K562 (cell line): Measurements from ENCODE around the gene YARS1. TPM values are rescaled to one million over a fixed set of nuclear protein-coding genes. Genes with fewer than 3 reads are reported as not detected.
A peak's percentile ranks its signal among the peaks of the same experiment; 100 is the strongest.

ENCODE experiments used
- ATAC-seq: fragments of 200-7000 bp; cut with Tn5 transposase; 3 replicates; pipeline ENCODE4 v1.9.1; 2020; ENCODE audit warnings: moderate library complexity
- BruUV-seq: library from RNA; stranded (reverse); fragments of 400-500 nt; replicated peaks from 2 replicates; lab custom pipeline; 2021; lab: Mats Ljungman, UMichigan
- CTCF ChIA-PET: fragments of 300-600 bp; formaldehyde crosslinking; extraction: SDS; loops from one replicate; lab custom pipeline; 2021; ENCODE audit warnings: low intra/inter-chr PET ratio; lab: Yijun Ruan, JAX
- POLR2A ChIA-PET: fragments of 300-600, 350-650 bp; sonication (Branson Sonifier 250); formaldehyde crosslinking; extraction: SDS; loops from one replicate; lab custom pipeline; 2021; ENCODE audit warnings: antibody characterized with exemption, inconsistent platforms; lab: Yijun Ruan, JAX
- DNase-seq, 4 experiments: peaks; one replicate each; pipeline versions ENCODE4 v3.0.0 to v3.0.0-alpha.2; 2011 to 2018; ENCODE audit warnings: low spot score in 3 of 4, mixed read lengths in 3 of 4; ENCODE audit errors: extremely low read depth in 1 of 4
- FAIRE-seq: peaks from 2 replicates; lab custom pipeline; 2011; peaks lifted over from hg19 to GRCh38; lab: Jason Lieb, UNC
- H2AFZ ChIP-seq: 2 replicates; pipeline ENCODE4 v1.6.0; 2011; ENCODE audit warnings: low read depth, low read length, control low read depth, inconsistent platforms
- H3K27ac ChIP-seq: fragments of 200-600 bp; 3 replicates; pipeline ENCODE4 v1.8.0; 2011; ENCODE audit warnings: low read depth, mild to moderate bottlenecking, control low read depth, inconsistent platforms, low read length, moderate library complexity, mixed read lengths; ENCODE audit errors: extremely low read depth
- H3K27me3 ChIP-seq, 2 experiments: fragments of 300-600 bp in 1 of 2; 2 replicates in 1 of 2; 3 replicates in 1 of 2; pipeline versions ENCODE4 v1.6.0 to v1.8.0; 2011; ENCODE audit warnings: inconsistent platforms in 2 of 2, low read length in 2 of 2, mild to moderate bottlenecking in 1 of 2, mixed read lengths in 1 of 2, moderate library complexity in 1 of 2; ENCODE audit not compliant: control insufficient read depth in 2 of 2, insufficient read depth in 2 of 2
- H3K36me3 ChIP-seq: fragments of 300-600 bp; 3 replicates; pipeline ENCODE4 v1.8.0; 2011; ENCODE audit warnings: mild to moderate bottlenecking, low read length, inconsistent platforms; ENCODE audit not compliant: control insufficient read depth, insufficient read depth
- H3K4me1 ChIP-seq, 2 experiments: fragments of 200-600 bp in 1 of 2; replicated peaks in 1 of 2; 2 replicates in 1 of 2; 3 replicates in 1 of 2; pipeline versions ENCODE4 v1.5.1 to v1.8.0; 2011; ENCODE audit warnings: inconsistent platforms in 2 of 2, low read length in 2 of 2, mild to moderate bottlenecking in 1 of 2, mixed read lengths in 1 of 2, moderate library complexity in 1 of 2; ENCODE audit not compliant: control insufficient read depth in 2 of 2, insufficient read depth in 2 of 2
- H3K4me2 ChIP-seq: 2 replicates; pipeline ENCODE4 v1.6.1; 2011; ENCODE audit warnings: low read length, control low read depth, inconsistent platforms, mixed read lengths; ENCODE audit not compliant: insufficient read depth
- H3K4me3 ChIP-seq: fragments of 200-600 bp; sonication (generic), shearing (Covaris generic); 2 replicates; pipeline ENCODE4 v1.5.1; 2016; ENCODE audit warnings: control low read depth, inconsistent platforms
- H3K79me2 ChIP-seq: fragments of 200-600 bp; 3 replicates; pipeline ENCODE4 v1.8.0; 2011; ENCODE audit warnings: low read length, inconsistent platforms; ENCODE audit not compliant: control insufficient read depth, insufficient read depth
- H3K9ac ChIP-seq, 2 experiments: 2 replicates each; pipeline versions ENCODE4 v1.6.0 to v1.6.1; 2011; ENCODE audit warnings: low read depth in 2 of 2, low read length in 2 of 2, control low read depth in 1 of 2, inconsistent platforms in 1 of 2, mild to moderate bottlenecking in 1 of 2, mixed read lengths in 1 of 2; ENCODE audit not compliant: insufficient read depth in 1 of 2
- H3K9me1 ChIP-seq: one replicate; pipeline ENCODE4 v1.6.0; 2011; ENCODE audit warnings: inconsistent platforms, mild to moderate bottlenecking, low read length, moderate library complexity; ENCODE audit not compliant: control insufficient read depth, insufficient read depth
- H3K9me3 ChIP-seq: replicated peaks from 2 replicates; pipeline ENCODE4 v1.5.1; 2011; ENCODE audit warnings: low read depth, low read length, inconsistent platforms; ENCODE audit not compliant: control insufficient read depth, insufficient read depth
- H4K20me1 ChIP-seq: replicated peaks from 2 replicates; pipeline ENCODE4 v1.6.1; 2011; ENCODE audit warnings: low read length, inconsistent platforms, mixed read lengths; ENCODE audit not compliant: control insufficient read depth, insufficient read depth
- RBFOX2 ChIP-seq: fragments of 200-400 bp; formaldehyde crosslinking; IDR thresholded peaks from 2 replicates; pipeline ENCODE4 v1.6.1; 2017; ENCODE audit warnings: low read depth, mild to moderate bottlenecking, low read length, moderate library complexity
- WGBS: fragments of 100-300 bp; shearing (Covaris generic); methylation state at CpG from one replicate; pipeline ENCODE4 v1.1.6; 2016; ENCODE audit warnings: low coverage, mixed read lengths; ENCODE audit not compliant: insufficient coverage; ENCODE audit errors: missing lambda C conversion rate; 5-methylcytosine and 5-hydroxymethylcytosine counted together
- in situ Hi-C: fragments of 300-500 bp; cut with MboI; formaldehyde crosslinking; loops from 4 replicates; pipeline ENCODE4 v1.15.0; 2018; ENCODE audit warnings: inconsistent platforms, mixed read lengths
- intact Hi-C: fragments of 100-400 bp; cut with micrococcal nuclease; formaldehyde crosslinking; loops from 2 replicates; pipeline ENCODE4 v1.14.2; 2022
- polyA plus RNA-seq, 8 experiments: library from polyadenylated mRNA; depleted of rRNA in 4 of 8; stranded (reverse) in 5 of 8; unstranded in 3 of 8; fragments of >200 nt; fragmentation: Nextera tagmentation in 2 of 8; fragmentation: Illumina TruSeq in 1 of 8; extraction: Ambion mirVana in 2 of 8; extraction: Trizol in 1 of 8; gene quantifications; 2 replicates each; pipeline versions ENCODE4 v1.2.1 to v1.2.3, GENCODE V29; 2011 to 2014; ENCODE audit warnings: inconsistent platforms in 1 of 8, missing spikeins in 1 of 8
- total RNA-seq, 7 experiments: library from RNA; depleted of rRNA in 6 of 7; stranded (reverse); fragments of >200 nt in 6 of 7; fragmentation: Illumina TruSeq in 2 of 7; extraction: Trizol in 2 of 7; gene quantifications; 2 replicates each; pipeline versions ENCODE4 v1.2.1 to v1.2.3, GENCODE V29; 2011 to 2021; ENCODE audit warnings: low replicate concordance in 1 of 7
- TF ChIP-seq, protein P1 (sequence below), 2 experiments: fragments of 450-650 bp; IDR thresholded peaks; 2 replicates each; pipeline ENCODE4 v1.6.1; 2018; ENCODE audit warnings: mild to moderate bottlenecking in 2 of 2, low read depth in 1 of 2; ENCODE audit not compliant: partially characterized antibody in 2 of 2

YARS1 gene
- total and polyA plus RNA-seq, 9 of the 15 experiments (the other 6 are each of a cell fraction or from before 2014, with no cell fraction given) = 66.2 to 336 (median 201) TPM

DNA sequence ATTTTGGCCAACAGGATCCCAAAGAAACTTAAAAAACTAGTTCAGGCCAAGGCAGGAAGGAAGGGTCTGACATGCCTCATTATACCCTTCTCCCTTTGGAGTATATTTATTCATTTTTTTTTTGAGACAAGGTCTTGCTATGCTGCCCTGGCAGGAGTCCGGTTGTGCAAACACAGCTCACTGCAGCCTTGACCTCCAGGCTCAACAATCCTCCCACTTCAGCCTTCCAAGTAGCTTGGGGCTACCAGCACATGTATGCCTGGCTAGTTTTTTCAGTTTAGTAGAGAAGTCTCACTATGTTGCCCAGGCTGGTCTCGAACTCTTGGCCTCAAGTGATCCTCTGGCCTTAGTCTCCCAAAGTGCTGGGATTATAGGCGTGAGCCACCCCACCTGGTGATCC lies 5.2 kb downstream of the YARS1 start:
- WGBS = 85% methylated on average over 3 of the region's 3 CpGs
- Histone ChIP-seq H4K20me1 (peaks cover 45% of the 10 kb centered on the region), H3K9me3 (no peaks in the 10 kb centered on the region), H3K9me1 (no peaks in the 10 kb centered on the region), H3K27ac (no peak overlapping the region), H3K79me2 (peaks cover 92% of the 10 kb centered on the region), H3K4me2 (no peak overlapping the region), H2AFZ (no peak overlapping the region), H3K27me3 (no peaks in the 10 kb centered on the region), H3K9ac (peak overlapping the region in 1 of 2 experiments; percentile 33; a peak in 1 of 4 replicates), H3K36me3 (peaks cover 80% of the 10 kb centered on the region), H3K4me3 (no peak overlapping the region), H3K4me1 (peaks cover 16 to 26% of the 10 kb centered on the region in 2 experiments; a peak in 4 of 5 replicates)
- ATAC-seq (no peak), FAIRE-seq (no peak), DNase-seq (no peak)
- TF ChIP-seq, protein P1, sequence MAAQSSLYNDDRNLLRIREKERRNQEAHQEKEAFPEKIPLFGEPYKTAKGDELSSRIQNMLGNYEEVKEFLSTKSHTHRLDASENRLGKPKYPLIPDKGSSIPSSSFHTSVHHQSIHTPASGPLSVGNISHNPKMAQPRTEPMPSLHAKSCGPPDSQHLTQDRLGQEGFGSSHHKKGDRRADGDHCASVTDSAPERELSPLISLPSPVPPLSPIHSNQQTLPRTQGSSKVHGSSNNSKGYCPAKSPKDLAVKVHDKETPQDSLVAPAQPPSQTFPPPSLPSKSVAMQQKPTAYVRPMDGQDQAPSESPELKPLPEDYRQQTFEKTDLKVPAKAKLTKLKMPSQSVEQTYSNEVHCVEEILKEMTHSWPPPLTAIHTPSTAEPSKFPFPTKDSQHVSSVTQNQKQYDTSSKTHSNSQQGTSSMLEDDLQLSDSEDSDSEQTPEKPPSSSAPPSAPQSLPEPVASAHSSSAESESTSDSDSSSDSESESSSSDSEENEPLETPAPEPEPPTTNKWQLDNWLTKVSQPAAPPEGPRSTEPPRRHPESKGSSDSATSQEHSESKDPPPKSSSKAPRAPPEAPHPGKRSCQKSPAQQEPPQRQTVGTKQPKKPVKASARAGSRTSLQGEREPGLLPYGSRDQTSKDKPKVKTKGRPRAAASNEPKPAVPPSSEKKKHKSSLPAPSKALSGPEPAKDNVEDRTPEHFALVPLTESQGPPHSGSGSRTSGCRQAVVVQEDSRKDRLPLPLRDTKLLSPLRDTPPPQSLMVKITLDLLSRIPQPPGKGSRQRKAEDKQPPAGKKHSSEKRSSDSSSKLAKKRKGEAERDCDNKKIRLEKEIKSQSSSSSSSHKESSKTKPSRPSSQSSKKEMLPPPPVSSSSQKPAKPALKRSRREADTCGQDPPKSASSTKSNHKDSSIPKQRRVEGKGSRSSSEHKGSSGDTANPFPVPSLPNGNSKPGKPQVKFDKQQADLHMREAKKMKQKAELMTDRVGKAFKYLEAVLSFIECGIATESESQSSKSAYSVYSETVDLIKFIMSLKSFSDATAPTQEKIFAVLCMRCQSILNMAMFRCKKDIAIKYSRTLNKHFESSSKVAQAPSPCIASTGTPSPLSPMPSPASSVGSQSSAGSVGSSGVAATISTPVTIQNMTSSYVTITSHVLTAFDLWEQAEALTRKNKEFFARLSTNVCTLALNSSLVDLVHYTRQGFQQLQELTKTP (IDR thresholded peaks at IDR 0.05; ENCODE audit: low read depth in 1 of 2, partially characterized antibody in 2 of 2) = no peak
- TF ChIP-seq RBFOX2 = peak; percentile 23; the same call in 1 of the 2 replicates
- in situ Hi-C loops (no loop called here), intact Hi-C loops (no loop called here)
- no TSS peak for BruUV-seq
- POLR2A ChIA-PET = interaction anchor here (1.0 to 1.6 kb wide), 4 partner anchors 9 to 14 kb away, joined by 3 to 7 read pairs (median 3); no protein-coding TSS in a partner anchor
- CTCF ChIA-PET = no interaction called here
